Muscle layer of duodenum (tissue), 2 donors: ENCODE results near the gene CDH13.

Source experiments
- H3K27ac ChIP-seq: one replicate; pipeline ENCODE4 v1.7.0; 2013; ENCODE audit warnings: mild to moderate bottlenecking, low read length
- H3K27me3 ChIP-seq: one replicate; pipeline ENCODE4 v1.7.0; 2013; ENCODE audit warnings: low read depth, mild to moderate bottlenecking, control low read depth, low read length
- H3K36me3 ChIP-seq, 2 donors: one replicate each; pipeline ENCODE4 v1.7.0; 2013; ENCODE audit warnings: low read length in 2 of 2, control low read depth in 1 of 2, mild to moderate bottlenecking in 1 of 2; ENCODE audit not compliant: insufficient read depth in 2 of 2, control insufficient read depth in 1 of 2
- H3K4me1 ChIP-seq, 2 donors: one replicate each; pipeline ENCODE4 v1.7.0; 2013; ENCODE audit warnings: low read length in 2 of 2, mild to moderate bottlenecking in 2 of 2, control low read depth in 1 of 2, moderate library complexity in 1 of 2; ENCODE audit not compliant: insufficient read depth in 2 of 2, control insufficient read depth in 1 of 2
- H3K4me3 ChIP-seq, 2 donors: one replicate each; pipeline ENCODE4 v1.7.0; 2013; ENCODE audit warnings: low read length in 2 of 2, low read depth in 1 of 2, mild to moderate bottlenecking in 1 of 2
- H3K9me3 ChIP-seq, 2 donors: one replicate each; pipeline ENCODE4 v1.7.0; 2013; ENCODE audit warnings: low read length in 2 of 2, control low read depth in 1 of 2, mild to moderate bottlenecking in 1 of 2; ENCODE audit not compliant: control insufficient read depth in 1 of 2
- donor health status: healthy.

The CDH13 gene

GRCh38 chr16:82963653-82964052 lies 336.9 kb downstream of the CDH13 start:
- no peak overlapping the region for H3K4me3 ChIP-seq
- no peaks in the 10 kb centered on the region for H3K9me3 ChIP-seq
- no peaks in the 10 kb centered on the region for H3K36me3 ChIP-seq
- H3K4me1 ChIP-seq = no peaks in the 10 kb centered on the region
- no peaks in the 10 kb centered on the region for H3K27me3 ChIP-seq
- no peak overlapping the region for H3K27ac ChIP-seq

GRCh38 chr16:82965808-82966207 lies 339.0 kb downstream of the CDH13 start:
- H3K27ac ChIP-seq = no peak overlapping the region
- H3K4me3 ChIP-seq = no peak overlapping the region
- no peaks in the 10 kb centered on the region for H3K9me3 ChIP-seq
- H3K36me3 ChIP-seq = no peaks in the 10 kb centered on the region
- no peaks in the 10 kb centered on the region for H3K27me3 ChIP-seq
- no peaks in the 10 kb centered on the region for H3K4me1 ChIP-seq

- no peak overlapping the region for H3K4me3 ChIP-seq
- H3K4me1 ChIP-seq = no peaks in the 10 kb centered on the region
- no peaks in the 10 kb centered on the region for H3K9me3 ChIP-seq
- no peaks in the 10 kb centered on the region for H3K27me3 ChIP-seq
- H3K27ac ChIP-seq = no peak overlapping the region
- H3K36me3 ChIP-seq = no peaks in the 10 kb centered on the region
These were observed 340.7 kb downstream of the CDH13 start for GRCh38 chr16:82967424-82967823.

GRCh38 chr16:82971126-82971525 lies 344.4 kb downstream of the CDH13 start:
- H3K36me3 ChIP-seq = no peaks in the 10 kb centered on the region
- no peaks in the 10 kb centered on the region for H3K27me3 ChIP-seq
- no peak overlapping the region for H3K27ac ChIP-seq
- H3K4me3 ChIP-seq = no peak overlapping the region
- no peaks in the 10 kb centered on the region for H3K9me3 ChIP-seq
- no peaks in the 10 kb centered on the region for H3K4me1 ChIP-seq

GRCh38 chr16:82972331-82972919 lies 345.7 kb downstream of the CDH13 start:
- H3K4me3 ChIP-seq = no peak overlapping the region
- no peak overlapping the region for H3K27ac ChIP-seq
- no peaks in the 10 kb centered on the region for H3K9me3 ChIP-seq
- H3K36me3 ChIP-seq = no peaks in the 10 kb centered on the region
- H3K4me1 ChIP-seq = no peaks in the 10 kb centered on the region
- no peaks in the 10 kb centered on the region for H3K27me3 ChIP-seq

- no peaks in the 10 kb centered on the region for H3K27me3 ChIP-seq
- H3K27ac ChIP-seq = no peak overlapping the region
- no peaks in the 10 kb centered on the region for H3K36me3 ChIP-seq
- H3K4me1 ChIP-seq = no peaks in the 10 kb centered on the region
- H3K4me3 ChIP-seq = no peak overlapping the region
- H3K9me3 ChIP-seq = no peaks in the 10 kb centered on the region
These were observed 352.8 kb downstream of the CDH13 start for GRCh38 chr16:82979406-82980111.

GRCh38 chr16:82980810-82981209 lies 354.0 kb downstream of the CDH13 start:
- Histone ChIP-seq H3K4me3 (no peak overlapping the region), H3K27me3 (no peaks in the 10 kb centered on the region), H3K9me3 (no peaks in the 10 kb centered on the region), H3K27ac (no peak overlapping the region), H3K36me3 (no peaks in the 10 kb centered on the region), H3K4me1 (no peaks in the 10 kb centered on the region)

GRCh38 chr16:82987767-82988166 lies 361.0 kb downstream of the CDH13 start:
- Histone ChIP-seq H3K36me3 (no peaks in the 10 kb centered on the region), H3K27ac (no peak overlapping the region), H3K4me1 (no peaks in the 10 kb centered on the region), H3K4me3 (no peak overlapping the region), H3K9me3 (no peaks in the 10 kb centered on the region), H3K27me3 (no peaks in the 10 kb centered on the region)

- Histone ChIP-seq H3K9me3 (no peaks in the 10 kb centered on the region), H3K27ac (no peak overlapping the region), H3K36me3 (no peaks in the 10 kb centered on the region), H3K4me3 (no peak overlapping the region), H3K27me3 (no peaks in the 10 kb centered on the region), H3K4me1 (no peaks in the 10 kb centered on the region)
These were observed 363.4 kb downstream of the CDH13 start for GRCh38 chr16:82990155-82990554.

- Histone ChIP-seq H3K9me3 (no peaks in the 10 kb centered on the region), H3K4me1 (no peaks in the 10 kb centered on the region), H3K27me3 (no peaks in the 10 kb centered on the region), H3K27ac (peak overlapping the region; percentile 28), H3K36me3 (no peaks in the 10 kb centered on the region), H3K4me3 (no peak overlapping the region)
These were observed 364.6 kb downstream of the CDH13 start for GRCh38 chr16:82991410-82991809.

GRCh38 chr16:82991966-82992675 lies 365.4 kb downstream of the CDH13 start:
- no peaks in the 10 kb centered on the region for H3K9me3 ChIP-seq
- peak overlapping the region; percentile 28 for H3K27ac ChIP-seq
- no peaks in the 10 kb centered on the region for H3K4me1 ChIP-seq
- no peak overlapping the region for H3K4me3 ChIP-seq
- H3K27me3 ChIP-seq = no peaks in the 10 kb centered on the region
- no peaks in the 10 kb centered on the region for H3K36me3 ChIP-seq
